SU-DHL-6 (cell line): ENCODE data around the gene H2BK1.

Experiments used
- H2AFZ ChIP-seq: fragments of 200-600 bp; sonication (generic); 2 replicates; pipeline ENCODE4 v1.6.1; 2014; ENCODE audit warnings: low read depth, mild to moderate bottlenecking, moderate library complexity, mixed read lengths, antibody characterized with exemption, low read length; ENCODE audit not compliant: severe bottlenecking
- H3F3A ChIP-seq: fragments of 200-600 bp; shearing (Covaris generic); 2 replicates; pipeline ENCODE4 v1.6.0; 2016; ENCODE audit warnings: antibody characterized with exemption, mild to moderate bottlenecking; ENCODE audit not compliant: insufficient read depth
- H3K27ac ChIP-seq: fragments of 200-600 bp; sonication (generic); 2 replicates; pipeline ENCODE4 v1.5.1; 2016; ENCODE audit warnings: low read depth, mild to moderate bottlenecking, low read length, moderate library complexity, mixed read lengths
- H3K27me3 ChIP-seq: fragments of 200-600 bp; sonication (generic), shearing (Covaris generic); 2 replicates; pipeline ENCODE4 v1.6.0; 2014; ENCODE audit warnings: mild to moderate bottlenecking, low read length
- H3K36me3 ChIP-seq: fragments of 200-600 bp; sonication (generic); 2 replicates; pipeline ENCODE4 v1.6.1; 2014; ENCODE audit warnings: mild to moderate bottlenecking, low read length, mixed read lengths
- H3K4me2 ChIP-seq: fragments of 300-600, 200-600 bp; shearing (Covaris generic), sonication (generic); 2 replicates; pipeline ENCODE4 v1.6.0; 2014; ENCODE audit warnings: low read length, low read depth, mild to moderate bottlenecking; ENCODE audit not compliant: poor library complexity, severe bottlenecking
- H3K4me3 ChIP-seq: fragments of 200-600 bp; sonication (generic); 2 replicates; pipeline ENCODE4 v1.5.1; 2014; ENCODE audit warnings: antibody characterized with exemption, low read length, mild to moderate bottlenecking, mixed read lengths; ENCODE audit not compliant: insufficient read depth, poor library complexity, severe bottlenecking
- H3K79me2 ChIP-seq: fragments of 200-600 bp; sonication (generic); 2 replicates; pipeline ENCODE4 v1.6.1; 2014; ENCODE audit warnings: mild to moderate bottlenecking, low read length, moderate library complexity; ENCODE audit not compliant: insufficient read depth
- H3K9ac ChIP-seq: fragments of 200-600 bp; sonication (generic); 2 replicates; pipeline ENCODE4 v1.7.0; 2014; ENCODE audit warnings: mild to moderate bottlenecking, low read length
- H3K9me2 ChIP-seq: fragments of 200-600 bp; sonication (generic); replicated peaks from 2 replicates; pipeline ENCODE4 v1.6.1; 2014; ENCODE audit warnings: low read length; ENCODE audit not compliant: insufficient read depth
- H3K9me3 ChIP-seq: fragments of 200-600 bp; sonication (generic); 2 replicates; pipeline ENCODE4 v1.6.1; 2014; ENCODE audit warnings: low read length, mixed read lengths; ENCODE audit not compliant: insufficient read depth
- H4K20me1 ChIP-seq: fragments of 200-600 bp; sonication (generic); 2 replicates; pipeline ENCODE4 v1.6.1; 2014; ENCODE audit warnings: low read depth, mild to moderate bottlenecking, antibody characterized with exemption, low read length, moderate library complexity, mixed read lengths
- CTCF ChIP-seq: fragments of 200-600 bp; sonication (generic); IDR thresholded peaks from one replicate; pipeline ENCODE4 v1.5.1; 2017; ENCODE audit warnings: antibody characterized with exemption, mild to moderate bottlenecking, low read length, moderate library complexity; ENCODE audit not compliant: insufficient read depth, poor library complexity, severe bottlenecking
- EZH2phosphoT487 ChIP-seq: fragments of 200-600 bp; sonication (generic), shearing (Covaris generic); conservative IDR thresholded peaks from 2 replicates; pipeline ENCODE4 v1.6.1; 2018; ENCODE audit warnings: mild to moderate bottlenecking, antibody characterized with exemption, low read length, moderate library complexity, mixed read lengths

The H2BK1 gene

GRCh38 chr7:151175793-151176311, 34.4 kb downstream of the H2BK1 start:
- Histone ChIP-seq H3K36me3 (no peaks in the 10 kb centered on the region), H4K20me1 (no peaks in the 10 kb centered on the region), H3K9me2 (no peaks in the 10 kb centered on the region), H3K9me3 (no peaks in the 10 kb centered on the region), H3K4me3 (no peak overlapping the region), H3K79me2 (no peaks in the 10 kb centered on the region), H3K4me2 (no peak overlapping the region), H3K27me3 (no peaks in the 10 kb centered on the region), H2AFZ (no peak overlapping the region), H3K9ac (no peak overlapping the region), H3K27ac (no peak overlapping the region), H3F3A (no peaks in the 10 kb centered on the region)
- TF ChIP-seq CTCF (no peak), EZH2phosphoT487 (no peak)

GRCh38 chr7:151175047-151175792, 35.1 kb downstream of the H2BK1 start:
- H2AFZ ChIP-seq: no peak overlapping the region
- H3K27me3 ChIP-seq: no peaks in the 10 kb centered on the region
- TF ChIP-seq EZH2phosphoT487 (no peak), CTCF (no peak)
- H3K4me2 ChIP-seq: no peak overlapping the region
- no peaks in the 10 kb centered on the region for H3K9me2 ChIP-seq
- no peaks in the 10 kb centered on the region for H3F3A ChIP-seq
- H3K79me2 ChIP-seq: no peaks in the 10 kb centered on the region
- H3K9ac ChIP-seq: no peak overlapping the region
- H3K9me3 ChIP-seq: no peaks in the 10 kb centered on the region
- H3K27ac ChIP-seq: no peak overlapping the region
- no peak overlapping the region for H3K4me3 ChIP-seq
- H3K36me3 ChIP-seq: no peaks in the 10 kb centered on the region
- no peaks in the 10 kb centered on the region for H4K20me1 ChIP-seq

- Histone ChIP-seq H3K27me3 (no peaks in the 10 kb centered on the region), H2AFZ (no peak overlapping the region), H3K27ac (no peak overlapping the region), H3K4me3 (no peak overlapping the region), H3K9ac (no peak overlapping the region), H3F3A (no peaks in the 10 kb centered on the region), H3K4me2 (no peak overlapping the region), H3K79me2 (no peaks in the 10 kb centered on the region), H3K9me3 (no peaks in the 10 kb centered on the region), H3K36me3 (no peaks in the 10 kb centered on the region), H4K20me1 (no peaks in the 10 kb centered on the region), H3K9me2 (no peaks in the 10 kb centered on the region)
- TF ChIP-seq CTCF (no peak), EZH2phosphoT487 (no peak)
These were observed 35.8 kb downstream of the H2BK1 start for GRCh38 chr7:151174246-151175046.
